ENCODE measurements around the gene GPI.
"Not testable (repeated sequence)": the region's sequence is repeated elsewhere in the genome, so short reads cannot be mapped to it uniquely, and the experiment has no call there.

- TF ChIP-seq POLR2A, CTCF, POLR2AphosphoS5, EP300 (IDR thresholded peaks at IDR 0.05): not testable (repeated sequence)
Observed at GRCh38 chr19:34369166-34369565, 4.2 kb downstream of the GPI start.

Data from upper lobe of left lung (tissue), 4 donors.